Chondrocyte (in vitro differentiated cells): Measurements from ENCODE around the gene SYNC. TPM values are rescaled to one million over a fixed set of nuclear protein-coding genes. Genes with fewer than 3 reads are reported as not detected.

ENCODE experiments used
- DNase-seq: peaks from one replicate; pipeline ENCODE4 v3.0.0; 2021; ENCODE audit warnings: mixed read lengths, low spot score
- H3K27ac Mint-ChIP-seq: one replicate; pipeline ENCODE4 v1.8.0; 2021; ENCODE audit warnings: mild to moderate bottlenecking, moderate library complexity, mixed read lengths; ENCODE audit not compliant: unreplicated experiment
- H3K27me3 Mint-ChIP-seq: 2 replicates; pipeline ENCODE4 v1.8.0; 2021; ENCODE audit warnings: low read depth, mixed read lengths
- H3K36me3 Mint-ChIP-seq: 2 replicates; pipeline ENCODE4 v1.8.0; 2021; ENCODE audit warnings: low read depth, mixed read lengths
- H3K4me1 Mint-ChIP-seq: 2 replicates; pipeline ENCODE4 v1.8.0; 2021; ENCODE audit warnings: low read depth, mild to moderate bottlenecking, mixed read lengths
- H3K4me3 Mint-ChIP-seq: one replicate; pipeline ENCODE4 v1.8.0; 2021; ENCODE audit warnings: mild to moderate bottlenecking, moderate library complexity, mixed read lengths; ENCODE audit not compliant: unreplicated experiment
- H3K9me3 Mint-ChIP-seq: 2 replicates; pipeline ENCODE4 v1.8.0; 2021; ENCODE audit warnings: low read depth, mixed read lengths
- CTCF ChIP-seq: fragments of 200-600 bp; sonication (generic); IDR thresholded peaks from 2 replicates; pipeline ENCODE4 v1.5.0; 2021; ENCODE audit warnings: antibody characterized with exemption, mild to moderate bottlenecking, moderate library complexity
- long read RNA-seq: library from polyadenylated mRNA; stranded (forward); transcript quantifications from one replicate; pipeline ENCODE4 v2.0.0, GENCODE V29; 2021
- total RNA-seq: library from RNA; stranded (reverse); gene quantifications from 3 replicates; pipeline ENCODE4 v1.2.1, GENCODE V29; 2021

SYNC gene
- total RNA-seq, result 66.8 to 72.5 TPM (median 71.8 TPM) in 3 replicates
- long read RNA-seq, transcript SYNC-202 (5 exons, 3,398 nt), result major isoform, 234 of 355 reads
- long read RNA-seq, transcript SYNC-201 (4 exons, 1,824 nt), result minor isoform, 61 of 355 reads
- long read RNA-seq, partial matches to known transcripts, result 11 of 355 reads
- long read RNA-seq, other reads (novel, unspliced or antisense), result 49 of 355 reads

DNA sequence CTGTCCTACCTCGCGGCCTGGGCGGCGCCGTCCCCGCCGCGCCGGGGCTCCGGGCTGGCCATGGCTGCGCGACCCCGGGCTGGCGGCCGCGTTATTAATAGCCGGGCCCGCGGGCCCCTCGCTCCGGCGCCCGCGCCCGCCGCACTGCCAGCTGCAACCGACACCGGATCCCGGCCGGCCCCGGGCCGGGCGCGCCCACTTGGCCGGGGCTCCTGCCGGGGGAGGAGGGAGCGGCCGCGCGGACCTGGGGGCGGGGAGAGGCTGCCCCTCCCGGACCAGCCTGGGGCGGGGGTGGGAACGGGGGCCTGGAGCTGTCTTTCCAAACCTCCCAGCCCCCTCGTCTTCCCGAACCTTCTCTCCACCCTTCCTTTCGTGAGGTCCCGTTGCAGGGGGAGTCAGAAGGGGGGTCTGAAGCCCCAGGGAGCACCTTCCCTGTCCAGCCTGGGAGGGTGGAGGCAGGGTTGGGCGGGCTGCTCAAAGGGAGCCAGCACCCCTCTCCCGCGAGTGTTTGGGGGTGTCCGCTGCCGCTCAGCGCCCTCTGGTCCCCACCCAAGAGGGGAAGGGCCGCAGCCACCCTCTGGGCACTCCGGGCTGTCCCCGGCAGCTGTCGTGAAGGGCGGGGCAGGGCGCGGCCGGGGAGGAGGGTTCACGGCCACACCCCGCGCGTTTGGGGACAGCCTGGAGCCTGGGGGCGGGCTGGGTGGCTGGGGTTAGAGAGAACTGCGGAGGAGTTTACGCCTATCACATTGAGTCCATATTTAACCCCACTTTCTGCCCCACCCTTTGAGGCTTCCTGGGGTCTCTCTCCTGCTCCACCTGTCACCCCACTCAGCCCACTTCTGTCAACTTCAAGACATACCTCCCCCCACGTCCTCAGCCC lies at the start of gene SYNC:
TSS of gene SYNC (minus strand) at position 172 of the 880 bp plus-strand sequence. CDS start at position 62, 110 bp downstream.
- peaks cover 64% of the 10 kb centered on the region for H3K4me1 Mint-ChIP-seq
- DNase-seq, result peak; percentile 94

DNA sequence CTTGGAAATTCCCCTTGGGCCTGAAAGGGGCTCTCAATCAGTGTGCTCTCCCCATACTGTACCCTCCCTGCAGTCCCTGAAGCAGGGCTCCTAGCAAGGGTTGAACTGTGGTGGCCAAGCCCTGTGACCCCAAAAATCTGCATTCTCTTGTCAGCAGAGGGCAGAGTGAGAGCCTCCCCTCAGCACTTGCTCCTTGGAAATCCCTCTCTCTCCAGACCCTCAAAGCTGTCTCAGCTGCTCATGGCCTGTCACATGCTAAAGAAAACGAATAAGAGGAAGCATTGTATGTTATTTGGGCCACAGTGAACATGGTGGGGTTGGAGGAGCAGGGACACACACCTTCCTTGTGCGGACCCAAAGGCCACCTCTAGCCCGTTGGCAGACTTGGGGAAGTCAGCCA lies 47.2 kb upstream of the SYNC start:
- TF ChIP-seq CTCF, result no peak
- Mint-ChIP-seq H3K4me3 (no peak overlapping the region), H3K4me1 (peaks cover 5% of the 10 kb centered on the region)

More for the DNA sequence above, at the start of gene SYNC:
- Mint-ChIP-seq H3K27me3 (no peaks in the 10 kb centered on the region), H3K9me3 (no peaks in the 10 kb centered on the region), H3K36me3 (peaks cover 2% of the 10 kb centered on the region), H3K27ac (peak within 1 kb of the TSS; percentile 99), H3K4me3 (peak within 1 kb of the TSS; percentile 89)
- no peak for TF ChIP-seq CTCF

GRCh38 chr1:32749332-32749731 lies 46.8 kb upstream of the SYNC start:
- no peak overlapping the region for H3K4me3 Mint-ChIP-seq

More for the DNA sequence above, 47.2 kb upstream of the SYNC start:
- Mint-ChIP-seq H3K27me3 (no peaks in the 10 kb centered on the region), H3K27ac (no peak overlapping the region), H3K9me3 (no peaks in the 10 kb centered on the region), H3K36me3 (peaks cover 1% of the 10 kb centered on the region)
- no peak for DNase-seq

DNA sequence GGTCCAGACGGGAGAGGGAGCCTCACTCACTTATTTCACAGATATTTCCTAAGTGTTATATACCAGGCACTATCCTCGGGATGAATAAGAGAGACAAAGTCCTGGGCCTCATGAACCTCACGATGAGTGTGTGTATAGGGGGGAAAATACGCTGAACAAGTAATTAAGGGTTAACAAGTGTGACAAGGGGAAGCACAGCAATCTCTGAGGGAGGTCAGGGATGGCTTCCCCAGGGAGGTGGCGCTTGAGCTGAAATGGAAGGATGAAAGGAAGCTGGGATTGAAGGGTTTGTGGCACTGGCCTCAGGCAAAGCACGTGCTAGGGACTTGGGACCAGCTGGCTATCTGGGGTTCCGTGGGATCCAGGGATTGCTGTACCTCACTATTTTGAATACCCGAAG lies 46.4 kb upstream of the SYNC start:
- no peak for DNase-seq
- no peak overlapping the region for H3K27ac Mint-ChIP-seq
- H3K4me1 Mint-ChIP-seq, result no peaks in the 10 kb centered on the region
- no peak for TF ChIP-seq CTCF
- no peaks in the 10 kb centered on the region for H3K9me3 Mint-ChIP-seq
- H3K36me3 Mint-ChIP-seq, result peaks cover 1% of the 10 kb centered on the region
- H3K27me3 Mint-ChIP-seq, result no peaks in the 10 kb centered on the region
- H3K4me3 Mint-ChIP-seq, result no peak overlapping the region

More at GRCh38 chr1:32749332-32749731, 46.8 kb upstream of the SYNC start:
- DNase-seq, result no peak
- no peak for TF ChIP-seq CTCF
- H3K4me1 Mint-ChIP-seq, result peaks cover 2% of the 10 kb centered on the region
- no peak overlapping the region for H3K27ac Mint-ChIP-seq
- H3K27me3 Mint-ChIP-seq, result no peaks in the 10 kb centered on the region
- H3K36me3 Mint-ChIP-seq, result peaks cover 1% of the 10 kb centered on the region
- H3K9me3 Mint-ChIP-seq, result no peaks in the 10 kb centered on the region

GRCh38 chr1:32748348-32748747 lies 45.8 kb upstream of the SYNC start:
- no peak overlapping the region for H3K27ac Mint-ChIP-seq
- no peak for DNase-seq
- H3K4me1 Mint-ChIP-seq, result peaks cover 1% of the 10 kb centered on the region
- H3K4me3 Mint-ChIP-seq, result no peak overlapping the region
- no peak for TF ChIP-seq CTCF
- no peaks in the 10 kb centered on the region for H3K9me3 Mint-ChIP-seq
- H3K27me3 Mint-ChIP-seq, result no peaks in the 10 kb centered on the region
- H3K36me3 Mint-ChIP-seq, result peaks cover 1% of the 10 kb centered on the region
